ENCODE data around the gene AGGF1.
"Not testable (repeated sequence)": the region's sequence is repeated elsewhere in the genome, so short reads cannot be mapped to it uniquely, and the experiment has no call there.

Gene AGGF1, protein sequence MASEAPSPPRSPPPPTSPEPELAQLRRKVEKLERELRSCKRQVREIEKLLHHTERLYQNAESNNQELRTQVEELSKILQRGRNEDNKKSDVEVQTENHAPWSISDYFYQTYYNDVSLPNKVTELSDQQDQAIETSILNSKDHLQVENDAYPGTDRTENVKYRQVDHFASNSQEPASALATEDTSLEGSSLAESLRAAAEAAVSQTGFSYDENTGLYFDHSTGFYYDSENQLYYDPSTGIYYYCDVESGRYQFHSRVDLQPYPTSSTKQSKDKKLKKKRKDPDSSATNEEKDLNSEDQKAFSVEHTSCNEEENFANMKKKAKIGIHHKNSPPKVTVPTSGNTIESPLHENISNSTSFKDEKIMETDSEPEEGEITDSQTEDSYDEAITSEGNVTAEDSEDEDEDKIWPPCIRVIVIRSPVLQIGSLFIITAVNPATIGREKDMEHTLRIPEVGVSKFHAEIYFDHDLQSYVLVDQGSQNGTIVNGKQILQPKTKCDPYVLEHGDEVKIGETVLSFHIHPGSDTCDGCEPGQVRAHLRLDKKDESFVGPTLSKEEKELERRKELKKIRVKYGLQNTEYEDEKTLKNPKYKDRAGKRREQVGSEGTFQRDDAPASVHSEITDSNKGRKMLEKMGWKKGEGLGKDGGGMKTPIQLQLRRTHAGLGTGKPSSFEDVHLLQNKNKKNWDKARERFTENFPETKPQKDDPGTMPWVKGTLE

DNA sequence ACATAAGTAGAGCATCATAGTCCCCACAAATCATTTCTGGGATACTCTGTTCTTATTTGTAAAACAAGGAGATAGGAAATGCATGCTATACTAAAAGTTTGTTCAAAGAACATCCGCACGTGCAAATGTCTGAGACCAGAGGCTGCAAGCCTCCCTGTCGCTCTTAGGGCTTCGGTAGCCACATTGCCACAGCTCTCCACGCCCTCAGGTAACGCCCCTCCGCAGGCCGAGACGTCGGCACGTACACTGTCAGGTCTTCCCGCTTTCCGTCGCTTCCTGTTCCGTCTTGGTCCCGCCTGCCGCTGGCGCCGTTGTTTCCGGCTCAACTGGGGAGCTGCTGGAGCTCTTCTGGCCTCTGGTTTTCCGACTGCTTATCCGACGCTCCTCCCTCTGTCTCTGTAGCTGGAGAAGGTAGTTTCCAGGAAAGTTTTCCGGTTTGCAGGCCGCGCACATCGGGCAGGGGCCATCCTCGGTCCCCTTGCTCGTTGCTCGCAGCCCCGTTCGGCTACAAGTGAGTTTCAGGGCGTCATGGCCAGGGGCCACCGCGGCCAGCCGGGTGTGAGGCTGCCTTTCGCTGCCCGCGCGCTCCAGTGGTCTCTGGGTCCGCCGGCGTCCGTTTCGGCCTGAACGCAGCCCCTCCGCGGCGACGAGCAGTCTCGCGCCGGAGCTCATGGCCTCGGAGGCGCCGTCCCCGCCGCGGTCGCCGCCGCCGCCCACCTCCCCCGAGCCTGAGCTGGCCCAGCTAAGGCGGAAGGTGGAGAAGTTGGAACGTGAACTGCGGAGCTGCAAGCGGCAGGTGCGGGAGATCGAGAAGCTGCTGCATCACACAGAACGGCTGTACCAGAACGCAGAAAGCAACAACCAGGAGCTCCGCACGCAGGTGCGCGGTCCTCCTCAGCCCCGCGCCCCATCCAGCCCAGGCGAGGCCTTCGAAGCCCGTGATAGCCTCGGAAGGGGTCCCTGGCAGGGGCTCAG lies at the start of gene AGGF1:
Gene AGGF1 (plus strand): TSS at position 308 of the 975 bp plus-strand sequence. CDS start 363 bp downstream, at position 671.
- Mint-ChIP-seq H3K9me3 (ENCODE audit: low read depth) (peaks cover 9% of the 10 kb centered on the region), H3K36me3 (peaks cover 9% of the 10 kb centered on the region), H3K4me1 (ENCODE audit: low read depth) (peaks cover 41% of the 10 kb centered on the region), H3K27ac (peak within 1 kb of the TSS; percentile 94), H3K27me3 (no peaks in the 10 kb centered on the region), H3K4me3 (peak within 1 kb of the TSS; percentile 97)

DNA sequence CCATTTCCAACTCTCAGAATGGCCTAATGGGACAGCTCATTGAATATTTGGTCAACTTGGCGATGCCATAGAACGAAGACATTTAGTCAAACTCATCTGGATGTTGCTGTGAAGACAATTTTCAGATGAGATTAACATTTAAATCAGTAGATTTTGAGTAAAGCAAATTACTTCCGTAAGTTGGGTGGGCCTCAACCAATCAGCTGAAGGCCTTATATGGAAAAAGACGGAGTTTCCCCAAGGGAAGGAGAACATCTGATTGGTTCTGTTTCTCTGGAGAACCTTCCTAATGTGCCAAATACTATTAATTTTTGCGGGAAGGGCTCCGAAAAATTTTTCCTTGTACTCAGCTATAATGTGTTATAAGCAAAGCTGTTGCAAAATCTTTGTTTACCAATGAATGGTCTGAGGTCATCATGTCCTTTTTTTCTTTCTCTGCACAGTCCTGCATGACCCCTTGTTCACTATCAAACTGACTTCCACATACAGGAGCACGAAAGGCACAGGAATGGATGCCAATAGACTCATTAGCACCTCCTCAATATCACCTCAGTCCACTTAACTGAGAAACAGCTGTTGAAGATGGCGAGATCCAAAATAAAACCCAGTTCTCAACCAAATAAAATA lies 49.6 kb upstream of the AGGF1 start:
- Mint-ChIP-seq H3K36me3 (no peaks in the 10 kb centered on the region), H3K27me3 (peaks cover 2% of the 10 kb centered on the region), H3K27ac (no peak overlapping the region), H3K4me1 (ENCODE audit: low read depth) (no peaks in the 10 kb centered on the region), H3K4me3 (no peak overlapping the region), H3K9me3 (ENCODE audit: low read depth) (no peaks in the 10 kb centered on the region)

DNA sequence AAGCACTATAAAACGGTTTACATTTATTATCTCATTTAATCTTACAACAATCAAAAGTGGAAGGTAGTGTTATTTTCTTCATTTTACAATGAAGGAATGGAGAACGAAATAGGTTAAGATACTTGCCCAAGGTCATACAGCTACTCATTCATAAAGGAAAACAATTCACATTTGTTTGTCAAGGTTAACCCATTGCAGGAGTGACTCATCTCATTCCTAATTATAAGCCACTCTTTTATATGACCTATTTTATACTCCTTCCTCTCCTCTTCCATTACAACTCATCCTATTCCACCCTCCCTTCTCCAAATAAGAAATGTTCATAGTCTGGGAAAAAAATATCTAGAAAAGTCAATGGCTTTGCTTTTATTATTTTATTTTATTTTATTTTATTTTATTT lies 47.8 kb upstream of the AGGF1 start:
- Mint-ChIP-seq H3K27me3 (peaks cover 1% of the 10 kb centered on the region), H3K4me1 (ENCODE audit: low read depth) (no peaks in the 10 kb centered on the region), H3K9me3 (ENCODE audit: low read depth) (no peaks in the 10 kb centered on the region), H3K36me3 (no peaks in the 10 kb centered on the region), H3K4me3 (no peak overlapping the region), H3K27ac (no peak overlapping the region)

DNA sequence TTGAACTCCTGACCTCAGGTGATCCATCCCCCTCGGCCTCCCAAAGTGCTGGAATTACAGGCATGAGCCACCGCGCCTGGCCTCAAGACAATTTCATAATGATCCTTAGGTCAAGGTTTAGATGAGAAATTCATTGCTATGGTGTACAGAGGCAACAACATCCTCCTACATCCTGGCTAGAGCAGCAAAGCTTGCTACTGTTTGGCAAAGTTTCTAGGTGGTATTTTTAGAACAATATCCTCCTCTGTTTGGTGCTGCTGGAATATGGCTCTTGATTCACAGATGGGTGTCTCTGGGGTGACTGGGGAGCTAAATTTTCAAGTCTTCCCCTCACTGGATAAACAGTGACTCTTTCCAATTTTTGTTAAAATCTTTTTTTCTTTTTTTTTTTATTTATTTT lies 46.7 kb upstream of the AGGF1 start:
- H3K27me3 Mint-ChIP-seq = peaks cover 1% of the 10 kb centered on the region
- no peak overlapping the region for H3K27ac Mint-ChIP-seq
- H3K4me1 Mint-ChIP-seq (ENCODE audit: low read depth) = no peaks in the 10 kb centered on the region
- H3K36me3 Mint-ChIP-seq = no peaks in the 10 kb centered on the region
- no peaks in the 10 kb centered on the region for H3K9me3 Mint-ChIP-seq (ENCODE audit: low read depth)
- H3K4me3 Mint-ChIP-seq = no peak overlapping the region

DNA sequence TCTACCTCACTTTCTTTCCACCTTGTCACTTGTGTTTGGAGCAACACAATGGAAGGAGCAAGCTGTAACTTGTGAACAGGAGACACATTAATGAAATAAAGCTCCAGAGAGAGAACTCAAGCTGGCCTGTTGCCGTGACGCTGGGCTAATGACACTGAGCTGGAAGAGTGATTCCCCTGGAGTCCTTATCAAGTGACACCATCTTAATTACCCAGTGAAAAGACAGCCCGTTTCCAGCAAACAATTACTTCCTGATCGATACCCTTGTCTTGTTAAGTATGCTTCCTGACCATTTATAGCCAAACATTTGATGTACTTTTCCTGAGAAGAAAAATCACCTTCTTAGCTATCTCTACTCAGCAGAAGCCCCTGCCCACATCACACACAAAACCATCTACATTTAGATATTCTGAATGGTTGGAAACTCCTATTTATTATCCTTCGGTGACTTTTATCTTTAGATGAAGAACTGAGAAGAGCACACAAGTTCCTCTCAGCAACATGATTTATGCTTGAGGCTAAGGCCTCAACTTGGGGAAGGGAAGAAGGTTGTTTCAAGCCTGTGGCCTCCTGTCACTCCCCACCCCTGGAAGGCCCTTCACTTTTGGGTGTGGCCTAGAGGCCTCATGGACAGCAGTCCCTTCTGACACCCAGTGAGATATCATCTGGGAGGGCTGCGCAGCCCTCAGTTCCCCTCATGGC lies 43.2 kb upstream of the AGGF1 start:
- no peak overlapping the region for H3K4me3 Mint-ChIP-seq
- H3K27ac Mint-ChIP-seq = no peak overlapping the region
- H3K9me3 Mint-ChIP-seq (ENCODE audit: low read depth) = no peaks in the 10 kb centered on the region
- H3K4me1 Mint-ChIP-seq (ENCODE audit: low read depth) = no peaks in the 10 kb centered on the region
- H3K36me3 Mint-ChIP-seq = no peaks in the 10 kb centered on the region
- peaks cover 1% of the 10 kb centered on the region for H3K27me3 Mint-ChIP-seq

DNA sequence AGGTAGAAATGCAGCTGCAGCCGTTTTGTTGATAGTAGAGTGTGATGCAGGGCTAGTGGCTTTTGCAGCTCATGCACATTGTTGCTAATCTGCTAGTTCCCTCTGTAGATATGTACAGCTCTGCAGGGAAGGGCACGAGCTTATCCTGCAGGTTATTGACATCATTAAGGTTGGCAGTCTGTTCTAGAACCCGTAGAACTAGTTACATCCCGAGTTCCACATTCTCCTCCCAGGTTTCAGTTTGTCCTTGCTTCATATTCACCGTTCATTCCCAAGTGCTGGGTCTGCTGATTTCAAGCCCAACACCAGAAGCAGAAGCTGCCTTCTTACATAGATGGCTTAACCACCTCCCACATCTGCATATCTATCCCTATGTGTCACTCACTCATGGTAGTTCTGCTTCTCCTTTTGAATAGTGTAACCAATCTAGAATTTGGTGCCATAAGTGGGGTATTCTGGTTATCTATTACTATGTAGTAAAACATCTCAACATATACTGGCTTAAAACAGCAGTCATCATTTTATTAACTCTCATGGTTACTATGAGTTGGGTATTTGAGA lies 39.2 kb upstream of the AGGF1 start:
- no peak overlapping the region for H3K27ac Mint-ChIP-seq
- no peaks in the 10 kb centered on the region for H3K9me3 Mint-ChIP-seq (ENCODE audit: low read depth)
- H3K36me3 Mint-ChIP-seq = no peaks in the 10 kb centered on the region
- H3K27me3 Mint-ChIP-seq = peaks cover 2% of the 10 kb centered on the region
- H3K4me1 Mint-ChIP-seq (ENCODE audit: low read depth) = no peaks in the 10 kb centered on the region
- H3K4me3 Mint-ChIP-seq = no peak overlapping the region

DNA sequence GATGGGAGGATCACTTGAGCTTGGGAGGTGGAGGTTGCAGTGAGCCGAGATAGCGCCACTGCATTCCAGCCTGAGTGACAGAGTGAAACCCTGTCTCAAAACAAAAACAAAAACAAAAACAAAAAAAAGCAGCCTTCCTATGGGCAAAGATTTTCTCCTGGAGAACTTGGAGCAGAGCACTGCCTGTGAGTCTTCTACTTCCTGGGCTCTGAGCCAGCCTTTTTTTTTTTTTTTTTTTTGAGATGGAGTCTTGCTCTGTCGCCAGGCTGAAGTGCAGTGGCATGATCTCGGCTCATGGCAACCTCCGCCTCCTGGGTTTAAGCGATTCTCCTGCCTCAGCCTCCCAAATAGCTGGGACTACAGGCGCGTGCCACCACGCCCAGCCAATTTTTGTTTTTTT lies 36.8 kb upstream of the AGGF1 start:
- not testable (repeated sequence) for H3K4me3 Mint-ChIP-seq; H3K4me1 Mint-ChIP-seq (ENCODE audit: low read depth); H3K36me3 Mint-ChIP-seq; H3K27me3 Mint-ChIP-seq; H3K27ac Mint-ChIP-seq; H3K9me3 Mint-ChIP-seq (ENCODE audit: low read depth)

DNA sequence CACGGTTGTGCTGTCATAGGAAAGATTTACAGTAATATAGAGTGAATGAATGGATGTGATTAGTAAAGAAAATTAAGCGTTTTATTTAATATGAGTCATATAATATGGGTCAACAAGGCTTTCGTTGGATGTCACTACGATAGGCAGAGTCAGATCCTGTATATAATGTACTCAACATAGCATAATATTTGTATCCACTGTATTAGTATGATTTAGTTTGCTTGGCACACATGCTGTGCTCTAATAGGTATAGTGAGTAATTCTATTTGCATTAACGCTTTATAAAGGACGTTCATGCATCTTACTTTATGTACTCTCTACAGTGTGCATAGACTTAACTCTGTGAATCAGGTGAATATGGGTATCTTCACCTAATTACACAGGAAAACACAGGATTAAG lies 35.9 kb upstream of the AGGF1 start:
- peaks cover 2% of the 10 kb centered on the region for H3K27me3 Mint-ChIP-seq
- H3K27ac Mint-ChIP-seq = no peak overlapping the region
- no peaks in the 10 kb centered on the region for H3K36me3 Mint-ChIP-seq
- no peaks in the 10 kb centered on the region for H3K9me3 Mint-ChIP-seq (ENCODE audit: low read depth)
- H3K4me1 Mint-ChIP-seq (ENCODE audit: low read depth) = no peaks in the 10 kb centered on the region
- H3K4me3 Mint-ChIP-seq = no peak overlapping the region

DNA sequence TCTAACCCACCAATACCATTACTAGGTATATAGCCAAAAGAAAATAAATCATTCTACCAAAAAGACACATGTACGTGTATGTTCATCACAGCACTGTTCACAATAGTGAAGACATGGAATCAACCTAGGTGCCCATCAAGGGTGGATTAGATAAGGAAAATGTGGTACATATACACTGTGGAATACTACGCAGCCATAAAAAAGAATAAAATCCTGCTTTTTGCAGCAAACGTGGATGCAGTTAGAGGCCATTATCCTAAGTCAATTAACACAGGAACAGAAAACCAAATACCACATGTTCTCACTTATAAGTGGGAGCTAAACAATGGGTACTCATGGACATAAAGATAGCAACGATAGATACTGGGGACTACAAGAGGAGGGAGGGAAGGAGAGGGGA lies 32.0 kb upstream of the AGGF1 start:
- not testable (repeated sequence) for H3K27me3 Mint-ChIP-seq; H3K27ac Mint-ChIP-seq; H3K4me1 Mint-ChIP-seq (ENCODE audit: low read depth); H3K36me3 Mint-ChIP-seq; H3K4me3 Mint-ChIP-seq; H3K9me3 Mint-ChIP-seq (ENCODE audit: low read depth)

DNA sequence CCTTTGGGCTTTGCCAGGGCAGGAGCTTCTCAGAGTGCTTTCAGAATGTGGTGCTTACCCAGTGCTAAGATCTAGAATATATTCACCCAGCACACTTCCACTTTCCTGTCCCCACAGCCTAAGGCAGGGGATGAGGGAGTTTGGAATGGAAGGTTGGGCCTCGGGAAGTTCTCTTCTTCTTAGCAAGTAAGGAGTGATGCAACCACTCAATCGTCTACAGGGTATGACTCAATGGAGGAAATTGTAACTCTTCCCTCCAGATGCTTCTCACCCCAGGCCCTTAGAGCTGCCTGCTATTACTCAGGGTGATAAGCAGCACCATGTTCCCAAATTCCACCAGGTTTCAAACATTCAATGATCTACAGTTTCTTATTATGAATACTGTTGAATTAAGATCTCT lies 30.8 kb upstream of the AGGF1 start:
- Mint-ChIP-seq H3K9me3 (ENCODE audit: low read depth) (no peaks in the 10 kb centered on the region), H3K27me3 (peaks cover 7% of the 10 kb centered on the region), H3K4me1 (ENCODE audit: low read depth) (no peaks in the 10 kb centered on the region), H3K36me3 (no peaks in the 10 kb centered on the region), H3K4me3 (no peak overlapping the region), H3K27ac (no peak overlapping the region)

DNA sequence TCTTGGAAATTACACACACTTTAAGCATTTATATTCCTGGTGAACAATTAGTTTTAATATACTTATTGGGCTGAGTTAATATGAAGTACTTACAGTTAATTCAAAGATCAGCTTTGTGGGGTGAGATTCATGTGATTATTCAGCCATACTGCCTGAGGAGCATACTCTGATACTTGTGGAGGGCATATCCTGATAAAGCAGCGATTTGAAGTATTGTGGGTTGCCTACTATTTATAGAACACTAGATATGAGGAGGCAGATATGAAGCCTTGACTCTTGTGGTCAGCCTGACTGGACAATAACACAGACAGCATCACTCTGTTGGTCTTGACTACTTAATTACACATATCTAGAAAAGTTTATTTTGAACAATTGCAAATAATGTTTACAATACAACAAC lies 27.0 kb upstream of the AGGF1 start:
- H3K27me3 Mint-ChIP-seq = peaks cover 9% of the 10 kb centered on the region
- H3K27ac Mint-ChIP-seq = no peak overlapping the region
- H3K4me3 Mint-ChIP-seq = no peak overlapping the region
- H3K4me1 Mint-ChIP-seq (ENCODE audit: low read depth) = no peaks in the 10 kb centered on the region
- no peaks in the 10 kb centered on the region for H3K36me3 Mint-ChIP-seq
- no peaks in the 10 kb centered on the region for H3K9me3 Mint-ChIP-seq (ENCODE audit: low read depth)

DNA sequence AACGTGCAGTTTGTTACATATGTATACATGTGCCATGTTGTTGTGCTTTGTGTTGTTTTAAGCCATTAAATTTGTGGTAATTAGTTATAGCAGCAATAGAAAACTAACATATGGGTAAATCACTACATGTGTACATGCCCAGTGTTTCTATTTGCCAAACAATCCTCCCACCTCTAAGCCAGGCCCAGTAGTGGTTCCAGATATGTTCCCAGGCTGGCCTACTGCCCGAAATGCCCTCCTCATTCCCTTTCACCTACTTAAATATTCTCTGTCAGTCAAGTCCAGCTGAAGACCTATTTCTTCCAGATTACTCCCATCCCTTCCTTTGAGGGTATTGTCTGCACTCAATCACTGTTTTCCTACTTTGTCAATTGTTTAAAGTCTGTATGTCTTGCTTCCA lies 24.1 kb upstream of the AGGF1 start:
- peaks cover 8% of the 10 kb centered on the region for H3K27me3 Mint-ChIP-seq
- H3K4me1 Mint-ChIP-seq (ENCODE audit: low read depth) = no peaks in the 10 kb centered on the region
- H3K36me3 Mint-ChIP-seq = no peaks in the 10 kb centered on the region

DNA sequence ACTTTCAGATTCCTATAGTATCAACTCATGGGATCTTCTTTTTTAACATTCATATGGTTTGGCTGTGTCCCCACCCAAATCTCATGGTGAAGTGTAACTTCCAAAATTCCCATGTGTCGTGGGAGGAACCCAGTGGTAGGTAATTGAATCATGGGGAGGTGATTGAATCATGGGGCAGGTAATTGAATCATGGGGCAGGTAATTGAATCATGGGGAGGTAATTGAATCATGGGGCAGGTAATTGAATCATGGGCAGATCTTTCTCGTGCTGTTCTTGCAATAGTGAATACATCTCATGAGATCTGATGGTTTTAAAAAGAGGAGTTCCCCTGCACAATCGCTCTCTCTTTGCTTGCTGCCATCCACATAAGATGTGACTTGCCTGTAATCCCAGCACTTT lies 21.8 kb upstream of the AGGF1 start:
- Mint-ChIP-seq H3K4me3 (no peak overlapping the region), H3K27ac (no peak overlapping the region), H3K27me3 (peaks cover 8% of the 10 kb centered on the region), H3K36me3 (no peaks in the 10 kb centered on the region), H3K4me1 (ENCODE audit: low read depth) (no peaks in the 10 kb centered on the region), H3K9me3 (ENCODE audit: low read depth) (no peaks in the 10 kb centered on the region)

More for the DNA sequence above, 24.1 kb upstream of the AGGF1 start:
- Mint-ChIP-seq H3K4me3 (no peak overlapping the region), H3K27ac (no peak overlapping the region), H3K9me3 (ENCODE audit: low read depth) (no peaks in the 10 kb centered on the region)

DNA sequence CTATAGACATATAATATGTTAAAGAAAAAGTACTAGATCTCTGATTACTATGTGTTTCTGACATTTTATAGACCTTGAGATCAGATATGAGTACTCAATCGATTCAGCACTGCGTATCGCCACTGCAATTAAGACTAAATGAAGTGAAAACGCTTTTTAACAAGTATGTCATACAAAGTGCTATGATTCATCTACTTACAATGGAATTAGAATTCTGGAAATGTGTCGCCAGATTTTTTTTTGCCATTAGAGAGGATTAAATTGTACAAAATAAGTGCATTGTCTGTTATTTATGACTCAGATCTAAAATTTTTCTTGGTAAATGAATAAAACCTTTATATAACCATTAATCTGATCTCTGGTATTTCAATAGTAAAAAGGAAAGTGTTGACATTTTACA lies 20.0 kb upstream of the AGGF1 start:
- peaks cover 9% of the 10 kb centered on the region for H3K27me3 Mint-ChIP-seq
- no peaks in the 10 kb centered on the region for H3K9me3 Mint-ChIP-seq (ENCODE audit: low read depth)
- H3K4me1 Mint-ChIP-seq (ENCODE audit: low read depth) = no peaks in the 10 kb centered on the region
- no peak overlapping the region for H3K27ac Mint-ChIP-seq
- H3K36me3 Mint-ChIP-seq = no peaks in the 10 kb centered on the region
- no peak overlapping the region for H3K4me3 Mint-ChIP-seq
